ENCODE results near the gene HBZ.
"Not testable (repeated sequence)": the region's sequence is repeated elsewhere in the genome, so short reads cannot be mapped to it uniquely, and the experiment has no call there.

DNA sequence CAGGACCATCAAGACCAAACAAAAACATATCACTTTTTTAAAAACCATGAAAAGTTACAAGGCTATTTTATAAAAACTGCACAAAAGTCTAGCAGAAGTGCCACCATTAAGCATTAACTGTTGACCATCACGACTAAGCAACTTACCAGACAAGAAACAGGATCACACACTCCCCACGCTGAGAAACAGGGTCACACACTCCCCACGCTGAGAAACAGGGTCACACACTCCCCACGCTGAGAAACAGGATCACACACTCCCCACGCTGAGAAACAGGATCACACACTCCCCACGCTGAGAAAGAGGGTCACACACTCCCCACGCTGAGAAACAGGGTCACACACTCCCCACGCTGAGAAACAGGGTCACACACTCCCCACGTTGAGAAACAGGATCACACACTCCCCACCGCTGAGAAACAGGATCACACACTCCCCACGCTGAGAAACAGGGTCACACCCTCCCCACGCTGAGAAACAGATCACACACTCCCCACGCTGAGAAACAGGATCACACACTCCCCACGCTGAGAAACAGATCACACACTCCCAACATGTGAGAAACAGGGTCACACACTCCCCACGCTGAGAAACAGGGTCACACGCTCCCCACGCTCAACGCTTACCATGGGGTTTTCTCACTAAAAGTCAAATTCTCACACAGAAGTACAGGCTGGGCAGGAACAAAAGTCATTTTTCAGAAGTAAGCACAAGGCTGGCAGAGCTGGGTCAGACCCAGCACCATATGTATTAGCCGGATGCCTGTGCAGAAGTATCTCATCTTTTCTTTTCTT, 28.7 kb upstream of the HBZ start:
- TF ChIP-seq, protein P1, sequence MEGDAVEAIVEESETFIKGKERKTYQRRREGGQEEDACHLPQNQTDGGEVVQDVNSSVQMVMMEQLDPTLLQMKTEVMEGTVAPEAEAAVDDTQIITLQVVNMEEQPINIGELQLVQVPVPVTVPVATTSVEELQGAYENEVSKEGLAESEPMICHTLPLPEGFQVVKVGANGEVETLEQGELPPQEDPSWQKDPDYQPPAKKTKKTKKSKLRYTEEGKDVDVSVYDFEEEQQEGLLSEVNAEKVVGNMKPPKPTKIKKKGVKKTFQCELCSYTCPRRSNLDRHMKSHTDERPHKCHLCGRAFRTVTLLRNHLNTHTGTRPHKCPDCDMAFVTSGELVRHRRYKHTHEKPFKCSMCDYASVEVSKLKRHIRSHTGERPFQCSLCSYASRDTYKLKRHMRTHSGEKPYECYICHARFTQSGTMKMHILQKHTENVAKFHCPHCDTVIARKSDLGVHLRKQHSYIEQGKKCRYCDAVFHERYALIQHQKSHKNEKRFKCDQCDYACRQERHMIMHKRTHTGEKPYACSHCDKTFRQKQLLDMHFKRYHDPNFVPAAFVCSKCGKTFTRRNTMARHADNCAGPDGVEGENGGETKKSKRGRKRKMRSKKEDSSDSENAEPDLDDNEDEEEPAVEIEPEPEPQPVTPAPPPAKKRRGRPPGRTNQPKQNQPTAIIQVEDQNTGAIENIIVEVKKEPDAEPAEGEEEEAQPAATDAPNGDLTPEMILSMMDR (conservative IDR thresholded peaks at IDR 0.05 in 1 of 2, IDR thresholded peaks at IDR 0.05 in 1 of 2; ENCODE audit: extremely low read depth in 1 of 2, insufficient read depth in 1 of 2, low read depth in 1 of 2, low read length in 2 of 2), result not testable (repeated sequence)
- not testable (repeated sequence) for TF ChIP-seq EZH2 (IDR thresholded peaks at IDR 0.05; ENCODE audit: borderline replicate concordance, low read length)

Data from mammary epithelial cell (primary cell).